ENCODE data around the gene KRT78.

- TF ChIP-seq CTCF (conservative IDR thresholded peaks at IDR 0.05; ENCODE audit: low read depth, low read length) (no peak), EZH2 (IDR thresholded peaks at IDR 0.05; ENCODE audit: borderline replicate concordance, low read depth, low read length, poor library complexity, severe bottlenecking) (no peak)
Measured at GRCh38 chr12:52892207-52892852, 43.5 kb upstream of the KRT78 start.

All from A673 (cell line).